HG03108 (cell line): Measurements from ENCODE around the gene GPR50.

Experiments
- ATAC-seq: cut with Tn5 transposase; IDR thresholded peaks from one replicate; pipeline ENCODE4 v1.9.1; 2021; ENCODE audit warnings: moderate library complexity; ENCODE audit not compliant: unreplicated experiment

The GPR50 gene

GRCh38 chrX:151226941-151227340 is 50.6 kb downstream of the GPR50 start:
- ATAC-seq = no peak

GRCh38 chrX:151227627-151228026 is 51.2 kb downstream of the GPR50 start:
- ATAC-seq = no peak

DNA sequence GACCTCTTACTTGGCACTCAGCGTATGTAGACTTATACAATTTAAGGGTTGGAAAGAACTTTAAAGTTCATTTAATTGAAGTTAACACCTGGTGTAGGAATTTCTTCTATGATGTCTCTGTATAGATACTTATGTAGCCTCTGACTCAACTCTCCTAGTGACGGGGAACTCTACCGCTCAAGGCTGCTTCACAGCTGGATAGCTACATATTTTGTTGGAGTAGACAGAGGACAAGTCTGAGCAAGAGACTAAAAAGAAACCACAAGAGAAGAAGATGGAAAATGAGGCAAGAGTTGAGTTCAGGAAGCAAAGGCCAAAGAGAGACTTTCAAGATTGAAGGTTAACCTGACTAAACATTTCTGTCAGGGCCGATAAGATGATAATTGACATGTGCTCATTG is 52.6 kb downstream of the GPR50 start:
- ATAC-seq = no peak
